ENCODE results near the gene MRFAP1.

MRFAP1 gene

GRCh38 chr4:6592804-6593563 is 47.5 kb upstream of the MRFAP1 start:
- Histone ChIP-seq H3K4me3 (replicated peaks; ENCODE audit: insufficient read depth, low read length) (no peak overlapping the region), H3K27ac (replicated peaks) (no peak overlapping the region), H3K27me3 (ENCODE audit: insufficient read depth, poor library complexity, severe bottlenecking) (no peaks in the 10 kb centered on the region)
- TF ChIP-seq CTCF (IDR thresholded peaks at IDR 0.05; ENCODE audit: insufficient read depth, low read length) (no peak), SPI1 (IDR thresholded peaks at IDR 0.05; ENCODE audit: borderline replicate concordance, low read depth) (no peak), POLR2AphosphoS5 (IDR thresholded peaks at IDR 0.05; ENCODE audit: low read depth) (no peak), REST (IDR thresholded peaks at IDR 0.05; ENCODE audit: insufficient replicate concordance, low read depth) (no peak), GABPA (IDR thresholded peaks at IDR 0.05; ENCODE audit: low read depth) (no peak)
- no peak for DNase-seq (ENCODE audit: low read depth in 1 of 2, low spot score in 1 of 2)

DNA sequence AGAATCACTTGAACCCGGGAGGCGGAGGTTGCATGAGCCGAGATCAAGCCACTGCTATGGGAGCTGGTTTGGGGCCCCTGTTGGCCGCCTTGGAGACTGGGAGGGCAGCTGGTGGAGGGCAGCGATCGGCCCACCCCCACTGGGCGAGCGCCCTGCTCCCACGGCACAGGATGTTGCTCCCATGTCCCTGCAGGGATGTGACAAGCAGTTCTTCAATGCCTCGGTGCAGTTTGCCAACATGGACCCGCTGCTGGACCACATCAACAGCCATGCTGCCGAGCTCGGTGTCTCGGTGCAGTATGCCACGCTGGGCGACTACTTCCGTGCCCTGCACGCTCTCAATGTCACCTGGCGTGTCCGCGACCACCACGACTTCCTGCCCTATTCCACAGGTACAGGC is 46.1 kb upstream of the MRFAP1 start:
- DNase-seq (ENCODE audit: low read depth in 1 of 2, low spot score in 1 of 2), result no peak
- Histone ChIP-seq H3K4me3 (replicated peaks; ENCODE audit: insufficient read depth, low read length) (no peak overlapping the region), H3K27me3 (ENCODE audit: insufficient read depth, poor library complexity, severe bottlenecking) (no peaks in the 10 kb centered on the region), H3K27ac (replicated peaks) (no peak overlapping the region)
- no peak for TF ChIP-seq CTCF (IDR thresholded peaks at IDR 0.05; ENCODE audit: insufficient read depth, low read length)
- TF ChIP-seq SPI1 (IDR thresholded peaks at IDR 0.05; ENCODE audit: borderline replicate concordance, low read depth), result no peak
- no peak for TF ChIP-seq REST (IDR thresholded peaks at IDR 0.05; ENCODE audit: insufficient replicate concordance, low read depth)
- TF ChIP-seq POLR2AphosphoS5 (IDR thresholded peaks at IDR 0.05; ENCODE audit: low read depth), result no peak
- TF ChIP-seq GABPA (IDR thresholded peaks at IDR 0.05; ENCODE audit: low read depth), result no peak

GRCh38 chr4:6594826-6595355 is 45.6 kb upstream of the MRFAP1 start:
- DNase-seq (ENCODE audit: low read depth in 1 of 2, low spot score in 1 of 2), result no peak
- TF ChIP-seq POLR2AphosphoS5 (IDR thresholded peaks at IDR 0.05; ENCODE audit: low read depth) (no peak), SPI1 (IDR thresholded peaks at IDR 0.05; ENCODE audit: borderline replicate concordance, low read depth) (no peak), REST (IDR thresholded peaks at IDR 0.05; ENCODE audit: insufficient replicate concordance, low read depth) (no peak), GABPA (IDR thresholded peaks at IDR 0.05; ENCODE audit: low read depth) (no peak), CTCF (IDR thresholded peaks at IDR 0.05; ENCODE audit: insufficient read depth, low read length) (no peak)
- H3K4me3 ChIP-seq (replicated peaks; ENCODE audit: insufficient read depth, low read length), result no peak overlapping the region

More at GRCh38 chr4:6594826-6595355, 45.6 kb upstream of the MRFAP1 start:
- H3K27me3 ChIP-seq (ENCODE audit: insufficient read depth, poor library complexity, severe bottlenecking), result no peaks in the 10 kb centered on the region
- no peak overlapping the region for H3K27ac ChIP-seq (replicated peaks)

Data from HL-60 (cell line).